Measurements from ENCODE around the gene SGSM1.

Gene SGSM1

GRCh38 chr22:24868979-24869378 is 63.0 kb downstream of the SGSM1 start (continued):
- TF ChIP-seq ZNF133 (tag by site-specific recombination; IDR thresholded peaks at IDR 0.05) = no peak
- no peak for TF ChIP-seq ZNF626 (tag by site-specific recombination; IDR thresholded peaks at IDR 0.05)
- TF ChIP-seq ZNF398 (tag by site-specific recombination; IDR thresholded peaks at IDR 0.05) = no peak
- no peak for TF ChIP-seq ZNF211 (tag by site-specific recombination; IDR thresholded peaks at IDR 0.05; ENCODE audit: low read depth)

- ChIA-PET POLR2A (no interaction called here), CTCF (no interaction called here)
- H3K36me3 ChIP-seq (ENCODE audit: control insufficient read depth in 2 of 2, insufficient read depth in 1 of 2, low read length in 2 of 2) = no peaks in the 10 kb centered on the region
- no peaks in the 10 kb centered on the region for H3K4me1 ChIP-seq (ENCODE audit: control insufficient read depth, insufficient read depth, low read length)
- H3K4me3 ChIP-seq (ENCODE audit: low read depth, low read length) = no peak overlapping the region
- no peak overlapping the region for H3K27ac ChIP-seq (ENCODE audit: extremely low read depth, low read depth, low read length)
- no peaks in the 10 kb centered on the region for H3K9me3 ChIP-seq (ENCODE audit: control insufficient read depth, insufficient read depth, low read depth, low read length)
- no peak for TF ChIP-seq ZNF544 (tag by site-specific recombination; IDR thresholded peaks at IDR 0.05)
- no peak for TF ChIP-seq ZNF596 (tag by site-specific recombination; IDR thresholded peaks at IDR 0.05)
- TF ChIP-seq ZBTB44 (tag by site-specific recombination; IDR thresholded peaks at IDR 0.05) = no peak
- TF ChIP-seq ZNF600 (tag by site-specific recombination; IDR thresholded peaks at IDR 0.05) = no peak
- TF ChIP-seq GLIS2 (tag by site-specific recombination; IDR thresholded peaks at IDR 0.05) = no peak
- TF ChIP-seq SP3 (tag by site-specific recombination; IDR thresholded peaks at IDR 0.05) = no peak
- no peak for TF ChIP-seq SALL2 (tag by site-specific recombination; IDR thresholded peaks at IDR 0.05; ENCODE audit: borderline replicate concordance)
- no peak for TF ChIP-seq ZNF311 (tag by site-specific recombination; IDR thresholded peaks at IDR 0.05; ENCODE audit: borderline replicate concordance)
- no peak for TF ChIP-seq ZNF629 (tag by site-specific recombination; IDR thresholded peaks at IDR 0.05)
Measured at GRCh38 chr22:24871611-24872205, 65.7 kb downstream of the SGSM1 start.

GRCh38 chr22:24873226-24873625 is 67.2 kb downstream of the SGSM1 start:
- TF ChIP-seq ZNF350 (tag by site-specific recombination; IDR thresholded peaks at IDR 0.05) (no peak), ZNF48 (tag by site-specific recombination; IDR thresholded peaks at IDR 0.05) (no peak), TCF7L2 (IDR thresholded peaks at IDR 0.05; ENCODE audit: borderline replicate concordance, low read depth, low read length) (no peak), SP7 (tag by site-specific recombination; IDR thresholded peaks at IDR 0.05) (no peak), ZNF280D (tag by site-specific recombination; IDR thresholded peaks at IDR 0.05) (no peak), GFI1B (tag by site-specific recombination; IDR thresholded peaks at IDR 0.05) (no peak), ZNF155 (tag by site-specific recombination; IDR thresholded peaks at IDR 0.05) (no peak), MEIS1 (CRISPR knock-in tag; IDR thresholded peaks at IDR 0.05; ENCODE audit: borderline replicate concordance) (no peak), SCRT2 (tag by site-specific recombination; IDR thresholded peaks at IDR 0.05) (no peak), ZNF239 (tag by site-specific recombination; IDR thresholded peaks at IDR 0.05) (no peak)
- H3K4me3 ChIP-seq (ENCODE audit: low read depth, low read length) = no peak overlapping the region
- H3K9me3 ChIP-seq (ENCODE audit: control insufficient read depth, insufficient read depth, low read depth, low read length) = no peaks in the 10 kb centered on the region
- ChIA-PET CTCF (no interaction called here), POLR2A (interaction anchor here (0.7 kb wide), 1 partner anchor 48 kb away, joined by 3 read pairs; no protein-coding TSS in a partner anchor)
- no peak overlapping the region for H3K27ac ChIP-seq (ENCODE audit: extremely low read depth, low read depth, low read length)
- H3K4me1 ChIP-seq (ENCODE audit: control insufficient read depth, insufficient read depth, low read length) = no peaks in the 10 kb centered on the region
- H3K36me3 ChIP-seq (ENCODE audit: control insufficient read depth in 2 of 2, insufficient read depth in 1 of 2, low read length in 2 of 2) = no peaks in the 10 kb centered on the region
